CD8-positive, alpha-beta memory T cell (primary cell): ENCODE measurements around the gene C3orf20. TPM values are rescaled to one million over a fixed set of nuclear protein-coding genes. Genes with fewer than 3 reads are reported as not detected.

Source experiments
- CTCF ChIA-PET: fragments of 350-600 bp; sonication (Branson Sonifier 250); formaldehyde crosslinking; loops from one replicate; lab custom pipeline; 2021; ENCODE audit warnings: antibody characterized with exemption; lab: Charles Lee
- POLR2A ChIA-PET: fragments of 350-600 bp; sonication (Branson Sonifier 250); formaldehyde crosslinking; loops from one replicate; lab custom pipeline; 2021; ENCODE audit warnings: antibody characterized with exemption; lab: Charles Lee
- DNase-seq, 5 donors: peaks; one replicate each; pipeline versions ENCODE4 v3.0.0 to v3.0.0-alpha.2; 2020 to 2022; ENCODE audit warnings: mixed read lengths in 1 of 5
- H3K27ac ChIP-seq: one replicate; pipeline ENCODE4 v1.7.0; 2013; ENCODE audit warnings: low read depth, mild to moderate bottlenecking, low read length, moderate library complexity
- H3K27me3 ChIP-seq: 2 replicates; pipeline ENCODE4 v1.7.0; 2013; ENCODE audit warnings: low read length, mild to moderate bottlenecking; ENCODE audit not compliant: insufficient read depth, poor library complexity, severe bottlenecking
- H3K36me3 ChIP-seq: 2 replicates; pipeline ENCODE4 v1.7.0; 2013; ENCODE audit warnings: mild to moderate bottlenecking, low read length, moderate library complexity; ENCODE audit not compliant: insufficient read depth
- H3K4me1 ChIP-seq: 2 replicates; pipeline ENCODE4 v1.7.0; 2013; ENCODE audit warnings: mild to moderate bottlenecking, low read length, moderate library complexity; ENCODE audit not compliant: insufficient read depth
- H3K4me3 ChIP-seq: 2 replicates; pipeline ENCODE4 v1.7.0; 2013; ENCODE audit warnings: mild to moderate bottlenecking, low read length
- H3K9me3 ChIP-seq: 2 replicates; pipeline ENCODE4 v1.7.0; 2013; ENCODE audit warnings: mild to moderate bottlenecking, low read length
- H3K27ac Mint-ChIP-seq, 8 donors: one replicate each; pipeline ENCODE4 v1.8.0; 2020 to 2021; ENCODE audit warnings: mixed read lengths in 8 of 8, mild to moderate bottlenecking in 6 of 8, inconsistent platforms in 3 of 8, moderate library complexity in 3 of 8
- H3K27me3 Mint-ChIP-seq, 2 donors: one replicate each; pipeline ENCODE4 v1.8.0; 2020 to 2021; ENCODE audit warnings: mixed read lengths in 2 of 2, mild to moderate bottlenecking in 1 of 2, moderate library complexity in 1 of 2
- H3K36me3 Mint-ChIP-seq, 3 donors: one replicate each; pipeline ENCODE4 v1.8.0; 2020 to 2021; ENCODE audit warnings: mixed read lengths in 3 of 3, inconsistent platforms in 1 of 3, mild to moderate bottlenecking in 1 of 3
- H3K4me1 Mint-ChIP-seq, 3 donors: one replicate each; pipeline ENCODE4 v1.8.0; 2020 to 2021; ENCODE audit warnings: mixed read lengths in 3 of 3, inconsistent platforms in 1 of 3, mild to moderate bottlenecking in 1 of 3
- H3K4me3 Mint-ChIP-seq, 7 donors: one replicate each; pipeline ENCODE4 v1.8.0; 2020 to 2021; ENCODE audit warnings: mixed read lengths in 7 of 7, mild to moderate bottlenecking in 6 of 7, moderate library complexity in 4 of 7, inconsistent platforms in 2 of 7
- H3K9me3 Mint-ChIP-seq, 5 donors: one replicate each; pipeline ENCODE4 v1.8.0; 2020 to 2022; ENCODE audit warnings: mixed read lengths in 5 of 5, mild to moderate bottlenecking in 3 of 5, moderate library complexity in 2 of 5, inconsistent platforms in 1 of 5
- polyA plus RNA-seq: library from polyadenylated mRNA; unstranded; fragments of 300-500 nt; fragmentation: Illumina TruSeq; gene quantifications from one replicate; pipeline ENCODE4 v1.2.3, GENCODE V29; 2021
- total RNA-seq, 2 experiments: library from RNA; stranded (reverse); gene quantifications; one replicate each; pipeline ENCODE4 v1.2.3, GENCODE V29; 2021

The C3orf20 gene
- total and polyA plus RNA-seq, 3 experiments from 2014 or later: 0.07 to 0.18 TPM; not detected in 1

DNA sequence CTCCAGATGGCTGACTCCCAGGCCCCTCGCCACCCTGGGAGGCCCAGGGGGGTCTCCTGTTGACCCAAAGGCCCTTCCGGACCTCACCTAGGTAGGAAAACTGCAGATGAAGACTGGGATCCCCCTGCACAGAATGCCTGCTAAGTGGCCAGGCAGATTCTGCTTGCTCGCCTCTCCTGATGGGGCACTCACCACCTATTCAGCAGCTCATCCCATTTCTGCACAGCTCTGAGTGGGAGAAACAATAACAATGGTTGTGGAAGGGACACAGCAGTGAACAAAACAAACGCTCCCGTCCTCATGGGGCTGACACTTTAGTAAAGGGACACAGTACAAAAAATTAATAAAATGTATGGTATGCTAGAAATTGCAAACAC lies 118.9 kb downstream of the C3orf20 start:
- H3K27me3 Mint-ChIP-seq: peaks cover 19 to 36% of the 10 kb centered on the region in 2 donors
- Histone ChIP-seq H3K4me1 (no peaks in the 10 kb centered on the region), H3K4me3 (no peak overlapping the region), H3K27ac (no peak overlapping the region), H3K27me3 (no peaks in the 10 kb centered on the region), H3K36me3 (no peaks in the 10 kb centered on the region), H3K9me3 (no peaks in the 10 kb centered on the region)
- no peaks in the 10 kb centered on the region for H3K4me1 Mint-ChIP-seq
- POLR2A ChIA-PET: no interaction called here
- CTCF ChIA-PET: interaction anchor here (0.8 to 1.3 kb wide), 2 partner anchors 127 to 280 kb away, joined by 3 to 5 read pairs; no protein-coding TSS in a partner anchor
- no peak overlapping the region for H3K27ac Mint-ChIP-seq
- H3K4me3 Mint-ChIP-seq: peak overlapping the region in 1 of 7 donors; percentile 48
- DNase-seq: no peak
- no peaks in the 10 kb centered on the region for H3K9me3 Mint-ChIP-seq
- no peaks in the 10 kb centered on the region for H3K36me3 Mint-ChIP-seq

DNA sequence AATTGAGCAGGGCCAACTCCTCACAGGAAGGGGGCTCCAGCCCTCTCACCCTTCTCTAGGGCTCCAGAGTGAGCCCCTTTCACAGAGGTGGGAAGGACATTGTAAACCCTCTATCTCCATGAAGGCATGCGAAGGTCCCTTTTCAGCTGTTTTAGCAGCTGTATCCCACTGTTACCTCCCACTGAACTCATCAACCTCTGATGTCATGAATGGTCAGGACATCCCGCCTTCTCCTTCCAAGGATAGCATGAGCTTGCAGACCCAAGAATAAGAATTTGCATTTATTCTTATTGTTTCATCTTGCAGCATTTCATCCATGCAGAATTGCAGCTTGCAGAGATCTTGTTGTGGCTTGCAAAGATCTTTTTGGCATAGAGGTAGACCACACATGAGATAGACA lies 119.5 kb downstream of the C3orf20 start:
- Histone ChIP-seq H3K4me3 (no peak overlapping the region), H3K4me1 (no peaks in the 10 kb centered on the region), H3K27ac (no peak overlapping the region), H3K36me3 (no peaks in the 10 kb centered on the region), H3K9me3 (no peaks in the 10 kb centered on the region), H3K27me3 (no peaks in the 10 kb centered on the region)
- H3K9me3 Mint-ChIP-seq: no peaks in the 10 kb centered on the region
- no peaks in the 10 kb centered on the region for H3K4me1 Mint-ChIP-seq
- POLR2A ChIA-PET: no interaction called here
- H3K4me3 Mint-ChIP-seq: no peak overlapping the region
- DNase-seq: no peak
- H3K27me3 Mint-ChIP-seq: peaks cover 19 to 37% of the 10 kb centered on the region in 2 donors
- no peak overlapping the region for H3K27ac Mint-ChIP-seq
- H3K36me3 Mint-ChIP-seq: no peaks in the 10 kb centered on the region
- CTCF ChIA-PET: interaction anchor here (1.3 kb wide), 1 partner anchor 127 kb away, joined by 5 read pairs; no protein-coding TSS in a partner anchor

- H3K4me1 ChIP-seq: no peaks in the 10 kb centered on the region
- Mint-ChIP-seq H3K9me3 (no peaks in the 10 kb centered on the region), H3K36me3 (no peaks in the 10 kb centered on the region), H3K4me1 (no peaks in the 10 kb centered on the region), H3K27me3 (peaks cover 12 to 37% of the 10 kb centered on the region in 2 donors), H3K4me3 (no peak overlapping the region), H3K27ac (no peak overlapping the region)
- no peak overlapping the region for H3K27ac ChIP-seq
- CTCF ChIA-PET: interaction anchor here (1.2 kb wide), 1 partner anchor 126 kb away, joined by 3 read pairs; no protein-coding TSS in a partner anchor
- H3K27me3 ChIP-seq: no peaks in the 10 kb centered on the region
- no peak for DNase-seq
- no peaks in the 10 kb centered on the region for H3K36me3 ChIP-seq
- POLR2A ChIA-PET: no interaction called here
- no peaks in the 10 kb centered on the region for H3K9me3 ChIP-seq
- H3K4me3 ChIP-seq: no peak overlapping the region
These were observed 121.1 kb downstream of the C3orf20 start for GRCh38 chr3:14795996-14796395.

GRCh38 chr3:14796403-14797077 lies 121.6 kb downstream of the C3orf20 start:
- H3K9me3 ChIP-seq: no peaks in the 10 kb centered on the region
- no peaks in the 10 kb centered on the region for H3K36me3 ChIP-seq
- H3K27ac Mint-ChIP-seq: no peak overlapping the region
- no peak overlapping the region for H3K4me3 ChIP-seq
- no peaks in the 10 kb centered on the region for H3K36me3 Mint-ChIP-seq
- H3K4me1 Mint-ChIP-seq: no peaks in the 10 kb centered on the region
- H3K4me1 ChIP-seq: no peaks in the 10 kb centered on the region
- H3K27me3 ChIP-seq: peaks cover 3% of the 10 kb centered on the region
- DNase-seq: no peak
- peaks cover 9 to 35% of the 10 kb centered on the region in 2 donors for H3K27me3 Mint-ChIP-seq
- ChIA-PET CTCF (interaction anchor here (1.2 kb wide), 1 partner anchor 125 kb away, joined by 3 read pairs; no protein-coding TSS in a partner anchor), POLR2A (no interaction called here)
- no peak overlapping the region for H3K4me3 Mint-ChIP-seq
- H3K27ac ChIP-seq: no peak overlapping the region
- H3K9me3 Mint-ChIP-seq: no peaks in the 10 kb centered on the region

- Histone ChIP-seq H3K36me3 (no peaks in the 10 kb centered on the region), H3K27me3 (peaks cover 3% of the 10 kb centered on the region), H3K4me3 (no peak overlapping the region), H3K9me3 (no peaks in the 10 kb centered on the region), H3K4me1 (no peaks in the 10 kb centered on the region), H3K27ac (no peak overlapping the region)
- no peaks in the 10 kb centered on the region for H3K36me3 Mint-ChIP-seq
- ChIA-PET POLR2A (no interaction called here), CTCF (interaction anchor here (0.8 kb wide), 1 partner anchor 123 kb away, joined by 3 read pairs; no protein-coding TSS in a partner anchor)
- H3K4me1 Mint-ChIP-seq: no peaks in the 10 kb centered on the region
- H3K4me3 Mint-ChIP-seq: no peak overlapping the region
- no peaks in the 10 kb centered on the region for H3K9me3 Mint-ChIP-seq
- DNase-seq: no peak
- H3K27ac Mint-ChIP-seq: no peak overlapping the region
- peaks cover 9 to 37% of the 10 kb centered on the region in 2 donors for H3K27me3 Mint-ChIP-seq
These were observed 122.8 kb downstream of the C3orf20 start for GRCh38 chr3:14797731-14798130.

DNA sequence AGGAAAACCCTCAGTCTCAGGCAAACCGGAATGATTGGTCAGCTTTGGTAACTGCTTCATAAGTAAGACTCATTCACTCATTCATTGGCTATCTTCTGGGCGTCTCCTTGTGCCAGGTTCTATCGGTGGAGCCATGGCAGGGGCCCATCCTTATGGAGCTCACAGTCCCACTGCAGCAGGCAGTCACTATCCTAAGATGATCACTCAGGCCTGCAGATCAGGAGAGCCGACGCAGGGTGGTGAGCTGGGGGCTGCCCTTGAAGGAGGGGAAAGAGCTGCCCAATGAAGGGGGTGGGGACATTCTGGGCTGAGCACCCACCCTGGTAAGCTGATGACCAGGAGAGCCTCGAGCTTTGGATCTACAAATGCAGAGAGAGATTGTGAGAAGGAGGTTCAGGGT lies 123.3 kb downstream of the C3orf20 start:
- no peak overlapping the region for H3K4me3 Mint-ChIP-seq
- ChIA-PET POLR2A (no interaction called here), CTCF (interaction anchor here (0.8 kb wide), 1 partner anchor 123 kb away, joined by 3 read pairs; no protein-coding TSS in a partner anchor)
- Histone ChIP-seq H3K27ac (no peak overlapping the region), H3K9me3 (no peaks in the 10 kb centered on the region), H3K27me3 (peaks cover 3% of the 10 kb centered on the region), H3K4me3 (no peak overlapping the region), H3K36me3 (no peaks in the 10 kb centered on the region), H3K4me1 (no peaks in the 10 kb centered on the region)
- no peaks in the 10 kb centered on the region for H3K9me3 Mint-ChIP-seq
- no peaks in the 10 kb centered on the region for H3K36me3 Mint-ChIP-seq
- peaks cover 11 to 40% of the 10 kb centered on the region in 2 donors for H3K27me3 Mint-ChIP-seq
- DNase-seq: no peak
- peaks cover 0 to 3% (median 0%) of the 10 kb centered on the region in 3 donors for H3K4me1 Mint-ChIP-seq
- H3K27ac Mint-ChIP-seq: no peak overlapping the region

- no peak overlapping the region for H3K4me3 ChIP-seq
These were observed 124.2 kb downstream of the C3orf20 start for GRCh38 chr3:14799146-14799545.

GRCh38 chr3:14801031-14801430 lies 126.1 kb downstream of the C3orf20 start:
- H3K4me3 ChIP-seq: no peak overlapping the region
- no peaks in the 10 kb centered on the region for H3K4me1 ChIP-seq
- POLR2A ChIA-PET: no interaction called here
- H3K36me3 Mint-ChIP-seq: no peaks in the 10 kb centered on the region
- peaks cover 15 to 59% of the 10 kb centered on the region in 2 donors for H3K27me3 Mint-ChIP-seq
- H3K27ac Mint-ChIP-seq: no peak overlapping the region
- peaks cover 0 to 8% (median 0%) of the 10 kb centered on the region in 3 donors for H3K4me1 Mint-ChIP-seq
- DNase-seq: no peak
- no peak overlapping the region for H3K27ac ChIP-seq
- H3K27me3 ChIP-seq: peaks cover 3% of the 10 kb centered on the region
- CTCF ChIA-PET: no interaction called here
- no peak overlapping the region for H3K4me3 Mint-ChIP-seq
- no peaks in the 10 kb centered on the region for H3K9me3 ChIP-seq
- no peaks in the 10 kb centered on the region for H3K9me3 Mint-ChIP-seq
- H3K36me3 ChIP-seq: no peaks in the 10 kb centered on the region

More at GRCh38 chr3:14799146-14799545, 124.2 kb downstream of the C3orf20 start:
- ChIA-PET CTCF (no interaction called here), POLR2A (no interaction called here)
- Mint-ChIP-seq H3K27ac (no peak overlapping the region), H3K4me1 (peaks cover 0 to 8% (median 0%) of the 10 kb centered on the region in 3 donors), H3K4me3 (no peak overlapping the region), H3K36me3 (no peaks in the 10 kb centered on the region), H3K9me3 (no peaks in the 10 kb centered on the region), H3K27me3 (peaks cover 8 to 49% of the 10 kb centered on the region in 2 donors)
- no peaks in the 10 kb centered on the region for H3K36me3 ChIP-seq
- H3K27me3 ChIP-seq: peaks cover 3% of the 10 kb centered on the region
- H3K27ac ChIP-seq: no peak overlapping the region
- DNase-seq: no peak
- H3K9me3 ChIP-seq: no peaks in the 10 kb centered on the region
- H3K4me1 ChIP-seq: no peaks in the 10 kb centered on the region
